Superior temporal gyrus (tissue), 1 donor: ENCODE results near the gene POMT1.
"Not testable (repeated sequence)": the region's sequence is repeated elsewhere in the genome, so short reads cannot be mapped to it uniquely, and the experiment has no call there.

Experiments
- DNase-seq: peaks from one replicate; pipeline ENCODE4 v3.0.0-alpha.2; 2016; ENCODE audit errors: extremely low spot score

The POMT1 gene

DNA sequence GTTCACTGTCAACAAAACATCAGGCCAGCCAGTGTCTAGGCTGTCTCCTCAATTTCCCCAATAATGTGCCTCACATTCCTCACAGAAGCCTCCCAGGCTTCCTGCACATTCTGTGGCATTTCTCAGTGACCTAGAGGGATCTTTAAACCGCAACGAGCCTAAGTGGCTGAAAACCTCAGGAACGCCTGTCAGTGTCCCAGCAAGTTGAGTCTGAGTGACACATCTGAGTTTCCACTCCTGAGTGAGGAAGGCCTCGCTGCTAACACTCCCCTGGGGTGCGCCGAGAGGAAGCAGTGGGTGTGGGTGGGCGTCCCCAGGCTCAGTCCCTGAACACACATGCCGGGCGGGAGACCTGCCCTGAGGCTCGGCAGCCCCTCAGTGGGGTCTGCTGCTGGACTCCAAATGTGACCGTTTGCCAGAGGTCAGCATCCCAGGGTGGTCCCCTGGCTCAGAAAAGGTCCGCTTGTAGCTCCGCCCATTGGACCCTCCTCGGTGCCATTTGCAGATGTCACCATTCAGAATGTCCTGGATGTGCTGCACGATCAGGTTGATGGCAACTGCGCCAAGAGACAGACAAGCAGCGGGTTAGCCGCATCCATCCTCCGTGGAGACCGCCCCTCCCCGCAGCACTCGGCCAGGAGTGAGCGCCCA lies 22.1 kb downstream of the POMT1 start:
- DNase-seq = no peak

DNA sequence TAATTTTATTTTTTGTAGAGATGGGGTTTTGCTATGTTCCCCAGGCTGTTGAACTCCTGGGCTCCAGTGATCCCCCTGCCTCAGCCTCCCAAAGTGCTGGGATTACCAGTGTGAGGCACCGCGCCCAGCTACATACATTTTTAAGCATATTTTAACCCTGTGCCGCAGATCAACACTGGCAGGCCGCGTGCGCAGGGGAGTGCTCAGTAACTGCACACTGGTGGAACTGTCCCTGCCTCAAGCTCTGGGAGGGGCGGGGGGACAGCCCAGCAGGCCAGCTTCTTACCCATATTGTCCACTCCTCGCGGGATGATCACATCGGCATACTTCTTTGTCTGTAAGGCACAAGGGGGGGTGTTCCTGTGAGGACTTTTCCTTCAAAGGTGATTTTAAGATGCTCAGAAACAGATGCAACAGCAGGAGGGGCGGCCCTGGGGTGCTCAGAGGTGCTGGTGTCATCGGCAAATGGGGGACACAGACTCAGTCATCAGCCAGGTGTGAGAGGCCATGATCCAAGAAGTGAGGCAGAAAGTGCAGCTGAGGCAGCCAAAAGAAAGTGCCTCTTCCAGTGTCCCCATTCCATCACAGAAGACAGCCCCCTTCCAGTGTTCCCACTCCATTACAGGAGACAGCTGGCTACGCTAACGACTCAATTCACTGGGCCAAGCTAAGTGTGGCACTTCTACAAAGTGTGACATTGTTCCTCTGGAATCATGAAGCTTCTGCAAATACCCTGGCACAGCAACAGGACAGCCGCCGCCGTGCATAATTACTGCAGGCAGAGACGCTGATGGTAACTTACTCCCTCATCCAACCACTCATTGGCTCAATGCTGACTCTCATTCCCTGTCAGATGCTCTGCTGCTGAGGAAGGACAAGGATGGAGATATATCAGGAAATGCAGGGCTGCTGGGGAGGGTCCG lies 23.2 kb downstream of the POMT1 start:
- peak; percentile 85 for DNase-seq

DNA sequence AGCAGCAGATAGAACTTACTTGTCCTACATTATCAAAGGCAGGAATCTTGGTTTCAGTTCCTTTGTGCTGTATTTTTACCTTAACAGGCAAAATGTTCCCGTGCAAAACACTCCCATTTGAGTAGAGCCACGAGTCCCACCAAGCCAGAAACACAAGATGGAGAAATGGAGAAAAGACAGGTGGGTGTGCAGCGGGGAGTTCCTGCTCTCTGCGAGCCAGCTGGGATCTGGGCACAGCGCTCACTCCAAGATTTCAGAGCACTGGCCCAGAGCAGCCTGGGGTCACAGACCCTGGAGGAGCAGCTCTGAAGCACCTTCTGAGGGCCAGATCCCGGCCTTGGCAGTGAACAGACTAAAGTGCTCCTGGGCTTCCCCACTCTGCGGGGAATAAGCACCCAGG lies 25.5 kb downstream of the POMT1 start:
- no peak for DNase-seq

DNA sequence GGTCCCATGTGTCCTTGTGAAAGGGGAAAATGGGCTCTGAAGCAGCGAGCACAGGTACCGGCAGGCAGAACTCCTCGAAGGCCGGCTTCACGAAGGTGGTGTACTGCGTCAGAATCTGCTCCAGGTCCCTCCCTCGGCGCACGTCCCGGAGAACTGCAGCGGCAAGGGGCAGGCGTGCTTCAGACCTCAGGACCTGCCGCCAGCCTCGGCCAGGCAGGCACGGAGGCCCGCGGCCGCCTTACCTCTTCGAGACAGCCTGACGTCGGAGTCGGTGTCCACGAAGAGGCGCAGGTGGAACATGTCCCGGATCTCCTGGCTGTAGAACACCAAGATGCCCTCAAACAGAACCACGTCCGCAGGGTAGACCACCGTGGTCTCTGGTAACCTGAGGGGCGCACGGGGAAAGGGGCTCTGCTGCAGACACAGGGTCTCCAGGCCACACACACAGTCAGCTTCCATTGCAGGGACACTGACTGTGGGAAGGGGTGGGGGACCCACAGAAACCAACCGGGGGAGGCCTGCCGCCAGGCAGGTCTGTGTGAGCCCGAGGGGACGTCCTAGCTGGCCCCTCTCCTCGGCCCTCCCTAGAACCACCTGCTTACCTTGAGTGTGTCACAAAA lies 26.3 kb downstream of the POMT1 start:
- DNase-seq = no peak

DNA sequence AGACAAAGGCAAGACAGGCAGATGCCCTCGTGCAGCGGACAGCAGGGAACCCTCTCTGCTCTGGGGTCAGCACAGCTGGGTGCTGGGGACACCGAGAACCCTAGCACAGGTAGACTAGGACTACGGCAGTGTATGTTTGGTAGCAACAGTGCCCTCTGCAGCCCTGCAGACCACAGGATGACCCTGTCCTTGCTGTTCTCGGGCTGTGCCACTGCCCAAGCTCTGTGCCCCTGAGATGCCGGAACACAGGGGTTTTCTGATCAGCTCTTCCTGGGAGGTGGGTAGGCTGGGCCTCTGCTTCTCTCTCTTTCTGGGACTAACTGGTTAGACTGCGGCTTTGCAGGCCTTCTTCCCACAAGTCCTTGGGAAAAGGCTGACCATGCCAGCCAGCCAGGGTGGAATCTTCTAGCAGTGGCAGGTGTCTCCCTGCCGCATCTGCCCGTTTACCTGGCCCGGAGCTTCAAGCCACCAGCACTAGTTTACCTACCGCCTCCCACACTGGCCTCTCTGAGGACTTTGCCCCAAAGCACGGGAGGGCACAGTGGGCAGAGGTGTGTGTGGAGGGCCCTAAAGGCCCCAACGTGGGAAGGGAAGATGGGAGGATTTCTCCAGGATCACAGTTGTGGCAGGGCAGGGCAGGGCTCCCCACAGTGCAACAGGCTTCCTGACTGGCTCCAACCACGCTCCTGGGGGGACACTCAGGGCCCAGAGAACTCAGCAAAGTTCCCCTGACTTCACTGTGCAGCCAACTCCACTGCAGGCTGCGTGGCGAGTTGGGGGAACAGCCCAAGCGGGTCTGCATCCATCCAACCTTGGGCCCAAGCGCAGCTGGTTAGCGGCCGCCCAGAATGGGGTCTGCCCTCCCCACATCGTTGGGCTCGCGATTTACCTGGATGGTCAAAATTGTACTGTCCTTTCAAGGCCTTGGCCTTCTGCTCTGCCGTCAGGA lies 27.2 kb downstream of the POMT1 start:
- no peak for DNase-seq

DNA sequence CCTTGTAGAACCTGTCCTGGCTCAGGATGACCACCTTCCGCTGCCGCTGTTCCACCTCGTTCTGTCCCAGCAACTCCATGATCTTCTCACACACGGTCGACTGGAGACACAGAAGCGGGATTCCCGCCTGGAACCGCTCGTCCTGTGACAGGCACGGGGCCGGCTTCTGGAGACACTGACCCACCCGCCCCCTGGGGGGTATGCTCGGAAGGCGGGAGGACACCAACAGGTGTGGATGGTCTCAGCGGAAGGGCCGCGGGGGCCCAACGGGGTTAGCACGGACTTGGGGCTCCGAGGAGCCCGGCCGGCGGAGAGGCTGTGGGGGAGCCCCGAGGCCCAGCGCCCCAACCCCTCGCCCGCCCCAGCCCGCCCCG lies 27.8 kb downstream of the POMT1 start:
- no peak for DNase-seq

DNA sequence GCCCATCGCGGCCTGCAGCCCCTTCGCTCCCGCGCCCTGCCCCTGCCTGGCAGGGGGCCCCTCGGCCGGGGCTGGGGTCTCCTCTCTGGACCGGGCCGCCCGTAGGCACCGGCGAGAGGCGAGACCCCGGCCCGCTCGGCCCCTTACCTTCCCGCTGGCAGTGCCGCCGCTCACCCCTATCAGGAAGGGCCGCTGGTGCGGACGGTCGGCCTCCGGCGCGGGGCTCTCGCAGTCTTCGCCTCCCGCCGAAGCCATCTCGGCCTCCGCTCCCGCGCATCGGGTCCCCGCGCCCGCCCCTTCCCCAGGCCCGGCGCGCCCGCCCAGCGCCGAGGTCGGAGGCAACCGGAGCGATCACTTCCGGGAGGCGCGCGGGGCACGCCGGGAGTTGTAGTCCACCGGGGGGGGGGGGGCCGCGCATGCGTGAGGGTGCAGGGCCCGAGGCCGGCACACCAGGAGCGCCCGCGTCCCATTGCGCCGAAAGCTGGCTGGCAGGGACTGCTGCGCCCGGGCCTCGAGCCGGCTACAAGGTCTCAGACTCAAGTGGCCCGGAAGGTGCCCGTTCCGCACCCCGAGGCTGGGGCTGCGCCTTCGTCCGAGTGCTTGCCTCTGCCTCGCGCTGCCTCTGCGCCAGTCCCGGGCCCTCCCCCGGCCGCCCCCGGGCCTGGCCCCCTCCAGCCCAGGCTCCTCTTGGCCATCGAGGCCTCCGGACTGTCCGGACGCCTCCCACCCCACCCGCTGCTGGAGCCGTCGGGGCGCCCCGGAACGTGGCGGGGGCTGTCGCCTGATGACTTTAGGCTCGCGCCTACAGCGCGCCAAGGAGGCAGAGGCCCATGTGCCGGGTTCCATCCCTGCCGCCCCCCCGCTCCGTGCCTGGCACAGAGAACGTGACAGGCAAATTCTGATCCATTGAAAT lies 28.5 kb downstream of the POMT1 start, which contains the start of gene UCK1:
Gene UCK1 (minus strand): TSS at position 344 of the 913 bp plus-strand sequence. CDS start 89 bp downstream, at position 255.
- DNase-seq = peak; percentile 82

DNA sequence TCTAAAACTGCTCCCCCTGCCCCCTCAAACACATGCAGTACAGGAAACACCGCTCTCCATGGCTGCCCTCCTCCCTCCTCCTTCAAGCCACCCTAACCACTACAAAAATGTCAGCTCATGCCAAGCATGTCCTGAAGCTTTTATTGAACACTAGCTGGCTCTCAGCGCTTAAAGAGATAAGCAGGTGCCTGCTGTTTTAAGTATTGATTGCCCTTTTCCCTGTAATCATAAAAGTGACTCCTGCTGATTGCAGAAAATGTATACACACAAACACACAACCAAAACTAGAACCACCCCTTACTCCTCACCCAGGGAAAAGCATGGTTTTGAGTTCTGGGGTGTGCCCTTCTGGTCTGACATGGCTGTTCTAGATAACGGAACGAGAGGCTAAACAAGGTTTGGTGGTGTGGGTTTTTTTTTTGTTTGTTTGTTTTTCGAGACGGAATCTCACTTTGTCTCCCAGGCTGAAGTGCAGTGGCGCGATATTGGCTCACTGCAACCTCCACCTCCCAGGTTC lies 32.1 kb downstream of the POMT1 start:
- DNase-seq = no peak

DNA sequence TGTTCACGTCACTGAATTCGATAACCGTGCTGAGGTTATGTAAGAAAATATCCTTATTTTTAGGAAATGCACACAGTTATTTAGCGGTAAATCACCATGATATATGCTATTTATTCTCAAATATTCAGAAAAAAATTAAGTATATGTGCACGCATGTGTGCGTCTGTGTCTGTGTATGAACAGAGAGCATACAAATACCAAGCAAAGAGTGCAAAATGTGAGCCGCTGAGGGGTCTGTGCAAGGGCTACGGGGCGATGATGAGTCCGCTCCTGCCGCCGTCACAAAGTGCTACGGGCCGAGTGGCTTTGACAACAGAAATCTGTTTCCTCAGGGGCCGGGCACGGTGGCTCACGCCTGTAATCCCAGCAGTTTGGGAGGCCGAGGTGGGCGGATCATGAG lies 35.2 kb downstream of the POMT1 start:
- DNase-seq = no peak

DNA sequence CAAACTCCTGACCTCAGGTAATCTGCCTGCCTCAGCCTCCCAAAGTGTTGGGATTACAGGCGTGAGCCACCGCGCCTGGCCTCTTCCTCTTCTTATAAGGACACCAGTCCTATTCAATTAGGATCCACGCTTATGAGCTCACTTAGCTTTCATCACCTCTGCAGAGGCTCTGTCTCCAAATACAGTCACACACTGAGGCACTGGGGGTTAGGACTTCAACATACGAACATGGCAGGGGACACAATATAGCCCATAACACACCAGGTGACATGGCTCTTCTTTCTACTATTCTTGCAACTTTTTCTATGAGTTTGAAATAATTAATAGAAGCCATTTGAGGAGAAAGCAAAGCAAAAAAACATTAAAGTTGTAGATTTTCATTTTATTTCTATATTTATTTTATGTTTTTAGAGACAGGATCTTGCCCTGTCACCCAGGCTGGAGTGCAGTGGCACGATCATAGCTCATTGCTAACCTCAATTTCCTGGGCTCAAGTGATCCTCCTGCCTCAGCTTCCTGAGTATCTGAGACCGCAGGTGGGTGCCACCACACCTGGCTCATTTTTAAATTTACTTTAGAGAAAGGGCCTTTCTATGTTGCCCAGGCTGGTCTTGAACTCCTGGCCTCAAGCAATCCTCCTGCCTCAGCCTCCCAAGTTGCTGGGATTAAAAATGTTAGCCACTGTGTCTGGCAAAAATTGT lies 36.7 kb downstream of the POMT1 start:
- no peak for DNase-seq

DNA sequence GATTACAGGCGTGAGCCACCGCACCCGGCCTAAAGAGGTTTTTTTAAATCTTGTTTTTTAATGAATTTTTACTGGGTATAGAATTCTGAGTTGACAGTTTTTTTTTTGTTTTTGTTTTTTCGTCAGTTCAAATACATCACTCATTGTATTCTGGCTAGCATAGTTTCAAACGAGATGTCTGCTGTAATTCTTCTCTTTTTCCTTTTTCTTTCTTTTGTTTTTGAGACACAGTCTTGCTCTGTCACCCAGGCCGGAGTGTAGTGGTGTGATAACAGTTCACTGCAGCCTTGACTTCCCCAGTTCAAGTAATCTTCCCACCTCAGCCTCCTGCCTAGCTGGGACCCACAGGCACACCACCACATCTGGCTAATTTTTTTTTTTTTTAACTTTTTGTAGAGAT lies 40.4 kb downstream of the POMT1 start:
- DNase-seq = no peak

DNA sequence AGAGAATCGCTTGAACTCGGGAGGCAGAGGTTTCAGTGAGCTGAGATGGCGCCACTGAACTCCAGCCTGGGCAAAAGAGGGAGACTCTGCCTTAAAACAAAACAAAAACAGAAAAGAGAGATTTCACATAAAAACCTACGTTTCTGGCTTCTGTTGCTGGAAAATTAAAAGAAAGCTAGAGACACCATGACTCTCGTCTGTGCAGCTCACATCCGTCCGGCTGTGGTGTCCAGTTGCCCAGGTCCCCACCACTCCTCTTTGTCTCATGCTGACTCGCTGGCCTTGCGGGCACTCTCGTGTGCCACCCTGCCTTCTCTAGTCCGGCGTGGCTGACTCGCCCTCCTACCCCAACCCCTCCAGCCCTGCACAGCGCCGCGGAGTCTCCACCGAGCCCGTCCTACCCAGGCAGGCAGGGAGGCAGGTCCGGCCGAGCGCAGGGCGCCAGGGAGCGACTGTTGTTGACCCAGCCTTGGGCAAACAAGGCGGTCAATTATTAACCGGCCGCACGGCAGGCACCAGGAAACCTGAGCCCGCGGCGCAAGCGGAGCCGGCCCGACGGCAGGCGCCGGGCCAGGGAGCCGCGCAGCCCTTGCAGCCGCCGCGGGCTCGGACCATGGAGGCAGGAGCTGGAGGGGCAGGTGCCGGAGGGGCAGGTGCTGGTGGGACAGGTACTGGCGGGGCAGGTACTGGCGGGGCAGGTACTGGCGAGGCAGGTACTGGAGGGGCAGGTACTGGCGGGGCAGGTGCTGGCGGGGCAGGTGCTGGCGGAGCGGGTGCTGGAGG lies 42.5 kb downstream of the POMT1 start, which contains the start of gene PRRT1B:
Gene PRRT1B (plus strand): TSS at position 521 of the 783 bp plus-strand sequence. CDS start 93 bp downstream, at position 614.
- DNase-seq = no peak

DNA sequence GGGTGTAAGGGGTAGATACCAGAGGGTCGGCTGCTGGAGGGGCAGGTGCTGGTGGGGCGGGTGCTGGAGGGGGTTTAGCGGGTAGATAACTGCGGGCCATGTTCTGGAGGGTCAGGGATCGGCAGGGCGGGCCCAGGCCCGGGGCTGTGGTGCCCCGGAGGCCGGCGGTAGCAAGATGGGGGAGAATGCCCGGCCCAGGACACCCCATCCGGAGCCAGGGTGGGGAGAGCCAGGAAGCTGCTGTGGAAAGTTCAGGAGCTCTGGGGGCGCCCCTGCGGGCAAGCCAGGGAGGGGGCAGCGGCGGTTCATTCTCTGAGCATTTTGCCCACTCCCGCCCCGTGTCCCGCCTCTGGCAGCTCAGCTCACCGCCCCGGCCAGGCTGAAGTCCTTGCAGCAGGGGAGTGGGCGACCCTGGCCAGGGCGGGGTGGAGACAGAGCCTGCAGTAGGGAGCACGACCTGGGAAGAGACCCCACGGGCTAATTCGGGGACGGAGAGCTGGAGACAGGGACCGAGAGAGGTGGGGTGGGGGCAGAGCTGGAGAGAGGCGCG lies 43.1 kb downstream of the POMT1 start:
- no peak for DNase-seq

DNA sequence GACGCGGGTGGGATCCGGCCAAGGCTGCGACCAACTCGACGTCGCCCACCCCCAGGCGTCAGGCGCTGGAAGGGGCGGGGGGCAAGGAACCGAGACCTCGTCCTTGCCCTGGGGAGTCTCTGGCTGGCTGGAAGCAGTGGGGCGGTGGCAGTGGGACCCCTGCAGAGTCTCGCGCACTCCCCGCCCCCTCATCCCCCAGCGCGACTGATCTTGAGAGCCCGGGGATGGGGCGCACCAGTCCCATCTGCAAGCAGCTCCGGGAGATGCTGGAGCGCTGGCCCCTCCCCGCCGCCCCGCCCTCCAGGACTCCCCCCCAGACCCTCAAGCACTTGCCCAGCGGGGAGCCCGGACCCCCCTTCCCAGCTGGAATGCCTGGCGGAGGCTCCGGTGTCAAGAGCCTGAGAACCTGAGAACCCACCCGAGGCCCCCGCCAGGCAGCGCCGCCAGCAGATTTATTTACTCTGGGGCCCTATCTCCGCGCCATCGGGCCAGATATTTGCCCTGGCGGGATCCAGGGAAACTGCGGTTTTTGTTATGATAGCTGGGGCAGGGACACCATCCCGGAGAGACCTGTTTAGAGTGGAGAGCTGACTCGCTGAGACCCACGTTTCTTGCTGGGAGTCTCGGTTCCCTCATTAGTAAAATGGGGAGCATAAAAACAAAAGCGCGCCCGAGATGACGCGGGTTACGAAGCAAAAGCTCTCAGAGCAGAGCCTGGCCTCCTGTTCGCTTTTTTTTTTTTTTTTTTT lies 43.8 kb downstream of the POMT1 start:
- no peak for DNase-seq

DNA sequence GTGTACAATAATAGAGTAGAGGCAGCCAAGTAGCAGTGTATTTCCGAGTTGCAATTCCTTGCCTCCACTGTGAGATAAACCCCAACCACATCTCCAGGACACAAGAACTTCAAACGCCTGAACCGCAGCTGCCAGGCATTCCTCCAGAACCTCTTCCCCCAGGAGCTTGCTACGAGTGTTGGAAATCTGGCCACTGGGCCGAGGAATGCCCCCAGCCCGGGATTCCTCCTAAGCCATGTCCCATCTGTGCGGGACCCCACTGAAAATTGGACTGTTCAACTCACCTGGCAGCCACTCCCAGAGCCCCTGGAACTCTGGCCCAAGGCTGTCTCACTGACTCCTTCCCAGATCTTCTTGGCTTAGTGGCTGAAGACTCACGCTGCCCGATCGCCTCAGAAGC lies 46.5 kb downstream of the POMT1 start:
- not testable (repeated sequence) for DNase-seq

DNA sequence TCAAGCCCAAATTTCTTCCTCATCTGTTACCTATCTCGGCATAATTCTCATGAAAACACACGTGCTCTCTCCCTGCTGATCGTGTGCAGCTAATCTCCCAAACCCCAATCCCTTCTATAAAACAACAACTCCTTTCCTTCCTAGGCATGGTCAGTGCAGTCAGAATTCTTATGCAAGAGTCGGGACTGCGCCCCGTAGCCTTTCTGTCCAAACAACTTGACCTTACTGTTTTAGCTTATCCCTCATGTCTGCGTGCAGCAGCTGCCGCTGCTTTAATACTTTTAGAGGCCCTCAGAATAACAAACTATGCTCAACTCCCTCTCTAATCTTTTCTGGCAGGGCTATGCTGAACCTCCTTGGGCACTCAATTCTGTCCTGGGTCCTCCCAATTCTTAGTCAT lies 47.7 kb downstream of the POMT1 start:
- DNase-seq = not testable (repeated sequence)

DNA sequence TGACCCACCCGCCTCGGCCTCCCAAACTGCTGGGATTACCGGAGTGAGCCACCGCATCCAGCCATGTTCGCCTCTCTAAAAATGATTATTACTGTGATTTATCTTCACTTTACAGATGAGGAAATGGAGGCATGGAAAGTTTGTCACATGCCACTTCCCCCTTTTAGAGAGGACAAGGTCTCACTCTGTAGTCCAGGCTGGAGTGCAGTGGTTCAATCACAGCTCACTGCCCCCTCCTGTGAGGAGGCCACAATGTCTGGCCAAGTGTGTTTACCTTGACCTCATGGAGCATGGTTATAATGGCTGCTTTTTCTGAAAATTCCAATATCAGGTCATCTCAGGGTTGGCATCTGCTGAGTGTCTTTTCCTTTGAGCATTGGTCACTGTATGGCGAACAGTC lies 49.3 kb downstream of the POMT1 start:
- DNase-seq = no peak
